LNCaP clone FGC (cell line): ENCODE measurements around the gene ATXN7L3.
A peak's percentile ranks its signal among the peaks of the same experiment; 100 is the strongest.

Experiments
- DNase-seq: peaks from one replicate; pipeline ENCODE4 v3.0.0-alpha.2; 2011; ENCODE audit warnings: low read depth
- H3K4me3 ChIP-seq: 2 replicates; pipeline ENCODE4 v1.5.1; 2011; ENCODE audit warnings: mild to moderate bottlenecking, low read depth, low read length, control low read depth
- TF ChIP-seq, protein P1 (sequence below): IDR thresholded peaks from 2 replicates; pipeline ENCODE4 v1.5.1; 2012; ENCODE audit warnings: mild to moderate bottlenecking; ENCODE audit not compliant: control insufficient read depth, insufficient read depth; ENCODE audit errors: extremely low read depth

Gene ATXN7L3

GRCh38 chr17:44217738-44218343 is 18.2 kb upstream of the ATXN7L3 start:
- peak overlapping the region; percentile 62 for H3K4me3 ChIP-seq
- TF ChIP-seq, protein P1, sequence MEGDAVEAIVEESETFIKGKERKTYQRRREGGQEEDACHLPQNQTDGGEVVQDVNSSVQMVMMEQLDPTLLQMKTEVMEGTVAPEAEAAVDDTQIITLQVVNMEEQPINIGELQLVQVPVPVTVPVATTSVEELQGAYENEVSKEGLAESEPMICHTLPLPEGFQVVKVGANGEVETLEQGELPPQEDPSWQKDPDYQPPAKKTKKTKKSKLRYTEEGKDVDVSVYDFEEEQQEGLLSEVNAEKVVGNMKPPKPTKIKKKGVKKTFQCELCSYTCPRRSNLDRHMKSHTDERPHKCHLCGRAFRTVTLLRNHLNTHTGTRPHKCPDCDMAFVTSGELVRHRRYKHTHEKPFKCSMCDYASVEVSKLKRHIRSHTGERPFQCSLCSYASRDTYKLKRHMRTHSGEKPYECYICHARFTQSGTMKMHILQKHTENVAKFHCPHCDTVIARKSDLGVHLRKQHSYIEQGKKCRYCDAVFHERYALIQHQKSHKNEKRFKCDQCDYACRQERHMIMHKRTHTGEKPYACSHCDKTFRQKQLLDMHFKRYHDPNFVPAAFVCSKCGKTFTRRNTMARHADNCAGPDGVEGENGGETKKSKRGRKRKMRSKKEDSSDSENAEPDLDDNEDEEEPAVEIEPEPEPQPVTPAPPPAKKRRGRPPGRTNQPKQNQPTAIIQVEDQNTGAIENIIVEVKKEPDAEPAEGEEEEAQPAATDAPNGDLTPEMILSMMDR: no peak
- DNase-seq: no peak

DNA sequence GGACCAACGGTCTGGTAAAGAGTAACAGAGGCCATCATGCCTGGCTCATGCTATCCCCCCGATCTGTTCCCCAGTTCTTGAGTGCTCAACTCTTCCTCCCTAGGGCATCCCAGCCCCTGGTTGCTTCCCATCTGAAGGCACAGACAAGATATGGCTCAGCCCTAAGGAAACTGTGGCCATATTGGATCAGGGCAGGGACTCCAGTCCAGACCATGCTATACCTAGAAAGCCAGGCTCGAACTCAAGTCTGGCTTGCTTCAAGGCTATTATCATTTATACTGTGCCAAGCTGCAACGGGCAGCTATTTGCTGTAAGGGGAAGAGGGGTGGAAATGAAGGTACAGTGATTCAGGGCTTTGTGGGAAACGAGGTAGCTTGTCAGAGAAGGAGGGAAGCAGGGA is 17.0 kb upstream of the ATXN7L3 start:
- H3K4me3 ChIP-seq: no peak overlapping the region

GRCh38 chr17:44216173-44216572 is 16.5 kb upstream of the ATXN7L3 start:
- H3K4me3 ChIP-seq: no peak overlapping the region
- DNase-seq: no peak
- TF ChIP-seq, protein P1: no peak

More for the DNA sequence above, 17.0 kb upstream of the ATXN7L3 start:
- TF ChIP-seq, protein P1: no peak
- DNase-seq: no peak

- TF ChIP-seq, protein P1: no peak
- no peak for DNase-seq
- no peak overlapping the region for H3K4me3 ChIP-seq
Observed at GRCh38 chr17:44214896-44215295, 15.2 kb upstream of the ATXN7L3 start.

DNA sequence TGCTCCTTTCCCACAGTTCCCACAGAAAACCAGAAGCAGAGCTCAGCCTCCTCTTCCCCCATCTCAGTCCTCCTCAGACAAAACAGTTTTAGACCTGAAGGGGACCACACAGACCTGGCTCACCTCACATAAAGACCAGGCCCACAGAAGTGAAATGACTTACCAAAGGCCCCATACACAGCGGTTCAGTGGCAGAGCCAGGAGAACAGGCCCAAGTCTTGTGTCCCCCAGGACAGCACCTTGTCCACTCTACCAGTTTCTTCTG is 14.5 kb upstream of the ATXN7L3 start:
- TF ChIP-seq, protein P1: no peak
- no peak overlapping the region for H3K4me3 ChIP-seq
- DNase-seq: no peak

- DNase-seq: no peak
- TF ChIP-seq, protein P1: no peak
- H3K4me3 ChIP-seq: no peak overlapping the region
Observed at GRCh38 chr17:44213403-44214229, 13.9 kb upstream of the ATXN7L3 start.
